Panc1 (cell line): ENCODE data around the gene U2AF1L4. TPM values are rescaled to one million over a fixed set of nuclear protein-coding genes. Genes with fewer than 3 reads are reported as not detected.

Source experiments
- ATAC-seq: fragments of 200-7000 bp; cut with Tn5 transposase; 2 replicates; pipeline ENCODE4 v1.9.1; 2020; ENCODE audit warnings: mild to moderate bottlenecking, moderate library complexity
- BruUV-seq: library from RNA; stranded (reverse); fragments of 400-500 nt; replicated peaks from 2 replicates; lab custom pipeline; 2021; lab: Mats Ljungman, UMichigan
- CTCF ChIA-PET: fragments of 300-600 bp; sonication (Branson Sonifier 250); formaldehyde crosslinking; loops from one replicate; lab custom pipeline; 2022; ENCODE audit warnings: antibody characterized with exemption; lab: Charles Lee
- POLR2A ChIA-PET: fragments of 300-600 bp; sonication (Branson Sonifier 250); formaldehyde crosslinking; loops from one replicate; lab custom pipeline; 2022; ENCODE audit warnings: antibody characterized with exemption; lab: Charles Lee
- DNase-seq: peaks from one replicate; pipeline ENCODE4 v3.0.0-alpha.2; 2010; ENCODE audit warnings: low read depth, low spot score
- H3K27ac ChIP-seq: 2 replicates; pipeline ENCODE4 v1.5.1; 2011; ENCODE audit warnings: mild to moderate bottlenecking, low read length, inconsistent platforms
- H3K27me3 ChIP-seq: fragments of 200-500 bp; sonication (Bioruptor generic); 2 replicates; pipeline ENCODE4 v1.6.0; 2014; ENCODE audit warnings: low read length, inconsistent platforms; ENCODE audit not compliant: control insufficient read depth, insufficient read depth
- H3K36me3 ChIP-seq: fragments of 200-500 bp; sonication (Bioruptor generic); 2 replicates; pipeline ENCODE4 v1.5.1; 2014; ENCODE audit warnings: inconsistent platforms, mild to moderate bottlenecking, low read length, moderate library complexity; ENCODE audit not compliant: control insufficient read depth, insufficient read depth
- H3K4me1 ChIP-seq: 2 replicates; pipeline ENCODE4 v1.5.1; 2011; ENCODE audit warnings: inconsistent platforms, mild to moderate bottlenecking, low read length, moderate library complexity; ENCODE audit not compliant: control insufficient read depth, insufficient read depth
- H3K4me3 ChIP-seq, 2 experiments: 2 replicates each; pipeline ENCODE4 v1.5.1; 2011 to 2012; ENCODE audit warnings: low read depth in 2 of 2, low read length in 2 of 2, mild to moderate bottlenecking in 2 of 2, inconsistent platforms in 1 of 2, moderate library complexity in 1 of 2
- H3K9me3 ChIP-seq: fragments of 200-500 bp; sonication (Bioruptor generic); 2 replicates; pipeline ENCODE4 v1.5.1; 2014; ENCODE audit warnings: low read depth, mild to moderate bottlenecking, inconsistent platforms, low read length, moderate library complexity; ENCODE audit not compliant: control insufficient read depth, insufficient read depth
- POLR2AphosphoS5 ChIP-seq: IDR thresholded peaks from 2 replicates; pipeline ENCODE4 v1.6.1; 2012; ENCODE audit warnings: mild to moderate bottlenecking, low read depth, low read length, moderate library complexity
- SIN3A ChIP-seq: IDR thresholded peaks from 2 replicates; pipeline ENCODE4 v1.6.1; 2012; ENCODE audit warnings: low read depth, mild to moderate bottlenecking, low read length, moderate library complexity, borderline replicate concordance; ENCODE audit not compliant: insufficient read depth
- TCF7L2 ChIP-seq: IDR thresholded peaks from 2 replicates; pipeline ENCODE4 v1.6.1; 2011; ENCODE audit warnings: mild to moderate bottlenecking, low read depth, low read length, inconsistent platforms
- in situ Hi-C: cut with HindIII; loops from 2 replicates; pipeline ENCODE4 v1.10.0; 2016; ENCODE audit warnings: low sequenced_read_pairs, low pct_unique_long_range_greater_than_20kb
- intact Hi-C: fragments of 100-400 bp; cut with micrococcal nuclease; formaldehyde crosslinking; loops from one replicate; pipeline ENCODE4 v1.10.0; 2022; ENCODE audit not compliant: unreplicated experiment
- total RNA-seq: library from RNA; stranded (reverse); gene quantifications from one replicate; pipeline ENCODE4 v1.2.1, GENCODE V29; 2021; ENCODE audit not compliant: unreplicated experiment
- TF ChIP-seq, protein P1 (sequence below), 2 experiments: IDR thresholded peaks; 2 replicates each; pipeline ENCODE4 v1.6.1; 2011 to 2012; ENCODE audit warnings: low read depth in 2 of 2, control low read depth in 1 of 2, low read length in 1 of 2, mild to moderate bottlenecking in 1 of 2, moderate library complexity in 1 of 2; ENCODE audit not compliant: insufficient read depth in 1 of 2
- TF ChIP-seq, protein P2 (sequence below): fragments of 450-650 bp; IDR thresholded peaks from 2 replicates; pipeline ENCODE4 v1.5.1; 2017; ENCODE audit warnings: mild to moderate bottlenecking

Gene U2AF1L4
- total RNA-seq, 1 experiment from 2014 or later: 29.8 TPM

DNA sequence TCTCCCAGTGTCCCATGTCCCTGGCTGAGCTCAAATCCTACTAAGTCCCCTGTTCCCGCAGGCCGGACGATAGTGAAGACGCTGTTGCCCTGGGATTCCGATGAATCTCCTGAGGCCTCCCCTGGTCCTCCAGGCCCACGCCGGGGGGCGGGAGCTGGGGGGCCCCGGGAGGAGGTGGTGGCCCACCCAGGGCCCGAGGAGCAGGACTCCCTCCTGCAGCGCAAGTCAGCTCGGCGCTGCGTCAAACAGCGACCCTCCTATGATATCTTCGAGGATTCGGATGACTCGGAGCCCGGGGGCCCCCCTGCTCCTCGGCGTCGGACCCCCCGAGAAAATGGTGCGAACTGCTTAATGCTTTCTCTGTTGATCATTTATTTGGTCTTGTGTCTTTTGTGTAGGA lies 21.5 kb downstream of the U2AF1L4 start:
- ATAC-seq (no peak), DNase-seq (no peak)
- in situ Hi-C loops: no loop called here
- TSS peak; percentile 25 for BruUV-seq
- H3K4me3 ChIP-seq: no peak overlapping the region
- TF ChIP-seq SIN3A (no peak), POLR2AphosphoS5 (no peak), TCF7L2 (no peak)
- TF ChIP-seq, protein P1, sequence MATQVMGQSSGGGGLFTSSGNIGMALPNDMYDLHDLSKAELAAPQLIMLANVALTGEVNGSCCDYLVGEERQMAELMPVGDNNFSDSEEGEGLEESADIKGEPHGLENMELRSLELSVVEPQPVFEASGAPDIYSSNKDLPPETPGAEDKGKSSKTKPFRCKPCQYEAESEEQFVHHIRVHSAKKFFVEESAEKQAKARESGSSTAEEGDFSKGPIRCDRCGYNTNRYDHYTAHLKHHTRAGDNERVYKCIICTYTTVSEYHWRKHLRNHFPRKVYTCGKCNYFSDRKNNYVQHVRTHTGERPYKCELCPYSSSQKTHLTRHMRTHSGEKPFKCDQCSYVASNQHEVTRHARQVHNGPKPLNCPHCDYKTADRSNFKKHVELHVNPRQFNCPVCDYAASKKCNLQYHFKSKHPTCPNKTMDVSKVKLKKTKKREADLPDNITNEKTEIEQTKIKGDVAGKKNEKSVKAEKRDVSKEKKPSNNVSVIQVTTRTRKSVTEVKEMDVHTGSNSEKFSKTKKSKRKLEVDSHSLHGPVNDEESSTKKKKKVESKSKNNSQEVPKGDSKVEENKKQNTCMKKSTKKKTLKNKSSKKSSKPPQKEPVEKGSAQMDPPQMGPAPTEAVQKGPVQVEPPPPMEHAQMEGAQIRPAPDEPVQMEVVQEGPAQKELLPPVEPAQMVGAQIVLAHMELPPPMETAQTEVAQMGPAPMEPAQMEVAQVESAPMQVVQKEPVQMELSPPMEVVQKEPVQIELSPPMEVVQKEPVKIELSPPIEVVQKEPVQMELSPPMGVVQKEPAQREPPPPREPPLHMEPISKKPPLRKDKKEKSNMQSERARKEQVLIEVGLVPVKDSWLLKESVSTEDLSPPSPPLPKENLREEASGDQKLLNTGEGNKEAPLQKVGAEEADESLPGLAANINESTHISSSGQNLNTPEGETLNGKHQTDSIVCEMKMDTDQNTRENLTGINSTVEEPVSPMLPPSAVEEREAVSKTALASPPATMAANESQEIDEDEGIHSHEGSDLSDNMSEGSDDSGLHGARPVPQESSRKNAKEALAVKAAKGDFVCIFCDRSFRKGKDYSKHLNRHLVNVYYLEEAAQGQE (IDR thresholded peaks at IDR 0.05; ENCODE audit: insufficient read depth in 1 of 2, low read depth in 2 of 2, low read length in 1 of 2): no peak
- TF ChIP-seq, protein P2, sequence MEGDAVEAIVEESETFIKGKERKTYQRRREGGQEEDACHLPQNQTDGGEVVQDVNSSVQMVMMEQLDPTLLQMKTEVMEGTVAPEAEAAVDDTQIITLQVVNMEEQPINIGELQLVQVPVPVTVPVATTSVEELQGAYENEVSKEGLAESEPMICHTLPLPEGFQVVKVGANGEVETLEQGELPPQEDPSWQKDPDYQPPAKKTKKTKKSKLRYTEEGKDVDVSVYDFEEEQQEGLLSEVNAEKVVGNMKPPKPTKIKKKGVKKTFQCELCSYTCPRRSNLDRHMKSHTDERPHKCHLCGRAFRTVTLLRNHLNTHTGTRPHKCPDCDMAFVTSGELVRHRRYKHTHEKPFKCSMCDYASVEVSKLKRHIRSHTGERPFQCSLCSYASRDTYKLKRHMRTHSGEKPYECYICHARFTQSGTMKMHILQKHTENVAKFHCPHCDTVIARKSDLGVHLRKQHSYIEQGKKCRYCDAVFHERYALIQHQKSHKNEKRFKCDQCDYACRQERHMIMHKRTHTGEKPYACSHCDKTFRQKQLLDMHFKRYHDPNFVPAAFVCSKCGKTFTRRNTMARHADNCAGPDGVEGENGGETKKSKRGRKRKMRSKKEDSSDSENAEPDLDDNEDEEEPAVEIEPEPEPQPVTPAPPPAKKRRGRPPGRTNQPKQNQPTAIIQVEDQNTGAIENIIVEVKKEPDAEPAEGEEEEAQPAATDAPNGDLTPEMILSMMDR: no peak
- POLR2A ChIA-PET: no interaction called here
- CTCF ChIA-PET: no interaction called here
- H3K27me3 ChIP-seq: no peaks in the 10 kb centered on the region
- no peak overlapping the region for H3K27ac ChIP-seq
- peaks cover 26% of the 10 kb centered on the region; the same call in 1 of the 2 replicates for H3K36me3 ChIP-seq
- intact Hi-C loops: no loop called here
- H3K9me3 ChIP-seq: no peaks in the 10 kb centered on the region
- peaks cover 7% of the 10 kb centered on the region for H3K4me1 ChIP-seq

DNA sequence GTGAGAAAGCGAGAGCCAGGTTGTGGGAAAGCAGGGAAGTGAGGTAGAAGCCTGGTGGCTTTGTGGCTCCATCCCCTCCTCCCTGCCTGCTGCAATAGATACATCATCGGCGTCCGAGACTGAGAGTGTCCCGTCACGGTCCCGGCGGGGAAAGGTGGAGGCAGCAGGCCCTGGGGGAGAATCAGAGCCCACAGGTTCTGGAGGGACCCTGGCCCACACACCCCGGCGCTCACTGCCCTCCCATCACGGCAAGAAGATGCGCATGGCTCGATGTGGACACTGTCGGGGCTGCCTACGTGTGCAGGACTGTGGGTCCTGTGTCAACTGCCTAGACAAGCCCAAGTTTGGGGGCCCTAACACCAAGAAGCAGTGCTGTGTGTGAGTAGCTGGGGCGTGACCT lies 22.3 kb downstream of the U2AF1L4 start:
- no peaks in the 10 kb centered on the region for H3K27me3 ChIP-seq
- H3K27ac ChIP-seq: no peak overlapping the region
- intact Hi-C loops: no loop called here
- in situ Hi-C loops: no loop called here
- peaks cover 26% of the 10 kb centered on the region; the same call in 1 of the 2 replicates for H3K36me3 ChIP-seq
- DNase-seq (no peak), ATAC-seq (no peak)
- ChIA-PET POLR2A (no interaction called here), CTCF (no interaction called here)
- H3K9me3 ChIP-seq: no peaks in the 10 kb centered on the region
- BruUV-seq: no TSS peak
- no peak overlapping the region for H3K4me3 ChIP-seq
- H3K4me1 ChIP-seq: peaks cover 7% of the 10 kb centered on the region
- no peak for TF ChIP-seq POLR2AphosphoS5
- TF ChIP-seq, protein P1 (IDR thresholded peaks at IDR 0.05; ENCODE audit: insufficient read depth in 1 of 2, low read depth in 2 of 2, low read length in 1 of 2): no peak
